ENCODE results near the gene SCD.

The SCD gene

DNA sequence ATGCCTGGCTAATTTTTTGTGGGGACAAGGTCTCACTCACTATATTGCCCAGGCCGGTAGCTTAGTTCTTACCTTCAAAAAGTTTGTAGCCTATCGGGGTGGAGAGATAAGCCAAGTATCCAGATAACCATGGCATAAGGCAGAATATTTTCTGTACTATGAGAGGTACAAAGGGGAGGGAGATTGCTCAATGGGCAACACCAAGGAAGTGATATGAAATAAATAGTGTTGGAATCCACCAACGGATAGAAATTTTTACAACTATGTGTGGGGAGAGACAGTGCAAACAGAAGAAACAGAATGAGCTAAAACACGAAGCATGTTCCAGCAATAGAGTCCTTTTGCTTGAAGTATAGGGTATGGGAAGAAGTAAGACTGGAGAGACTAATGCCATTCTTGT lies 8.1 kb downstream of the SCD start:
- no peak for TF ChIP-seq POLR2AphosphoS5 (IDR thresholded peaks at IDR 0.05; ENCODE audit: low read depth, low read length)

DNA sequence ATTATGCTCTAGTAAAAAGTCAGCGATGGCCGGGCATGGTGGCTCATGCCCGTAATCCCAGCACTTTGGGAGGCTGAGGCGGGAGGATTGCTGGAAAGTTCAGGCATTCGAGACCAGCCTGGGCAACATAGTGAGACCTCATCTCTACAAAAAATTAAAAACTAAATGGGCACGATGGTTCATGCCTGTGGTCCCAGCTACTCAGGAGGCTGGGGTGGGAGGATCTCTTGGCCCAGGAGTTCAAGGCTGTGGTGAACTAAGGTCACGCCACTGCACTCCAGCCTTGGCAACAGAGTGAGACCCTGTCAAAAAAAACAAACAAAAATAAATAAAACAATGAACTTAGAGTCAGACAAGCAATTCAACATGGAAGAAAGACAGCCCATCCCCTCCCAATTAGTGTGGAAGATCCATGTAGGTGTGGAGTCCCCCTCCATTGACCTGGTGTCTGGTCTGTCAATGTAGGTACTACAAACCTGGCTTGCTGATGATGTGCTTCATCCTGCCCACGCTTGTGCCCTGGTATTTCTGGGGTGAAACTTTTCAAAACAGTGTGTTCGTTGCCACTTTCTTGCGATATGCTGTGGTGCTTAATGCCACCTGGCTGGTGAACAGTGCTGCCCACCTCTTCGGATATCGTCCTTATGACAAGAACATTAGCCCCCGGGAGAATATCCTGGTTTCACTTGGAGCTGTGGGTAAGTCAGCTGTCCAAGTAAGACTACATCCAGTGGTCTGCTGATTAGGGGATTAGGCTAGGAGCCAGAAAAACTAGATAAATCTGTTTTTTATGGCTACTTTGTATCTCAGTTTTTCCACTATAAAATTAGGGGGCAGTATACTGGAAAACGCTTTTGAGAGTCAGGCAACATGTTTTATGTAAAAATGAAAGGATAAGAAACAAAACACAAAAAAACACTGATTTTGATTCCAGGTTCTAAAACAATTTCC lies 9.3 kb downstream of the SCD start:
- no peak for TF ChIP-seq TAF1 (IDR thresholded peaks at IDR 0.05; ENCODE audit: borderline replicate concordance, insufficient read depth, low read length)
- no peak for TF ChIP-seq POLR2AphosphoS5 (IDR thresholded peaks at IDR 0.05; ENCODE audit: low read depth, low read length)
- no peak for TF ChIP-seq FOXP2 (optimal IDR thresholded peaks at IDR 0.05; ENCODE audit: borderline replicate concordance, extremely low read depth, extremely low read length, insufficient read depth)
- TF ChIP-seq, protein P1, sequence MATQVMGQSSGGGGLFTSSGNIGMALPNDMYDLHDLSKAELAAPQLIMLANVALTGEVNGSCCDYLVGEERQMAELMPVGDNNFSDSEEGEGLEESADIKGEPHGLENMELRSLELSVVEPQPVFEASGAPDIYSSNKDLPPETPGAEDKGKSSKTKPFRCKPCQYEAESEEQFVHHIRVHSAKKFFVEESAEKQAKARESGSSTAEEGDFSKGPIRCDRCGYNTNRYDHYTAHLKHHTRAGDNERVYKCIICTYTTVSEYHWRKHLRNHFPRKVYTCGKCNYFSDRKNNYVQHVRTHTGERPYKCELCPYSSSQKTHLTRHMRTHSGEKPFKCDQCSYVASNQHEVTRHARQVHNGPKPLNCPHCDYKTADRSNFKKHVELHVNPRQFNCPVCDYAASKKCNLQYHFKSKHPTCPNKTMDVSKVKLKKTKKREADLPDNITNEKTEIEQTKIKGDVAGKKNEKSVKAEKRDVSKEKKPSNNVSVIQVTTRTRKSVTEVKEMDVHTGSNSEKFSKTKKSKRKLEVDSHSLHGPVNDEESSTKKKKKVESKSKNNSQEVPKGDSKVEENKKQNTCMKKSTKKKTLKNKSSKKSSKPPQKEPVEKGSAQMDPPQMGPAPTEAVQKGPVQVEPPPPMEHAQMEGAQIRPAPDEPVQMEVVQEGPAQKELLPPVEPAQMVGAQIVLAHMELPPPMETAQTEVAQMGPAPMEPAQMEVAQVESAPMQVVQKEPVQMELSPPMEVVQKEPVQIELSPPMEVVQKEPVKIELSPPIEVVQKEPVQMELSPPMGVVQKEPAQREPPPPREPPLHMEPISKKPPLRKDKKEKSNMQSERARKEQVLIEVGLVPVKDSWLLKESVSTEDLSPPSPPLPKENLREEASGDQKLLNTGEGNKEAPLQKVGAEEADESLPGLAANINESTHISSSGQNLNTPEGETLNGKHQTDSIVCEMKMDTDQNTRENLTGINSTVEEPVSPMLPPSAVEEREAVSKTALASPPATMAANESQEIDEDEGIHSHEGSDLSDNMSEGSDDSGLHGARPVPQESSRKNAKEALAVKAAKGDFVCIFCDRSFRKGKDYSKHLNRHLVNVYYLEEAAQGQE (IDR thresholded peaks at IDR 0.05; ENCODE audit: insufficient read depth in 1 of 2, low read depth in 2 of 2, low read length in 2 of 2) = no peak
- no peak for TF ChIP-seq SIN3A (IDR thresholded peaks at IDR 0.05; ENCODE audit: borderline replicate concordance, insufficient read depth, low read length)

DNA sequence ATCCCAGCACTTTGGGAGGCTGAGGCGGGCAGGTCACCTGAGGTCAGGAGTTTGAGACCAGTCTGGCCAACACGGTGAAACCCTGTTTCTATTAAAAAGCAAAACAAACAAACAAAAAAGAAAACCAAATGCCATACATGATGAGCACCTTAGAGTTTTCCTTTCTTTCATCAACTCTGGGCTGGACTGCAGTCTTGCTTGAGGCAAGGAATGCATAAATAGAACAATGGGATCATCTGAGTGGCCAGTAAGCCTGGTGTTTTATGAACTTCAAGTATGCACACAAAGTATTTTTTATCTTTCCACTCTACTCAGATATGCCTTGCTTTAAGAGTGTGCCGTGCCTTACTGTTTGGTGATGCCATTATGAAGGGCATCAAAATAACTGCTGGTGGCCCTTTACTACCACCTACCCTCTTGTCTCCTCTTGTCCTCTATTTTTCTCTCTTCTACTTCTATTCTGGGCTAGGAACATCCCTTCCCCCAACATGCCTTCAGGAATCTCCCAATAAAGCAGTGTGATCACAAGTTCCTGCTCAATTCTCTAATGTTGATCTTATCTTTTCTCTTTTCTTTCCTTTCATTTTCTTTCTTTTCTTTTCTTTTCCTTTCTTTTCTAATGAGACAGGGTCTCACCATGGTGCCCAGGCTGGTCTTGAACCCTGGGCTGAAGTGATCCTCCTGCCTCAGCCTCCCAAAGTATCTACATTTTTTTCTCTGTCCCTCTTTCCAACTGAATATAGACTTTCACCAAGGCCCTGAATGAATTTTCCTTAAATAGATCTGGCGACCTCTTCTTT lies 10.2 kb downstream of the SCD start:
- TF ChIP-seq SIN3A (IDR thresholded peaks at IDR 0.05; ENCODE audit: borderline replicate concordance, insufficient read depth, low read length) (no peak), POLR2AphosphoS5 (IDR thresholded peaks at IDR 0.05; ENCODE audit: low read depth, low read length) (no peak), FOXP2 (optimal IDR thresholded peaks at IDR 0.05; ENCODE audit: borderline replicate concordance, extremely low read depth, extremely low read length, insufficient read depth) (no peak), TAF1 (IDR thresholded peaks at IDR 0.05; ENCODE audit: borderline replicate concordance, insufficient read depth, low read length) (no peak)

DNA sequence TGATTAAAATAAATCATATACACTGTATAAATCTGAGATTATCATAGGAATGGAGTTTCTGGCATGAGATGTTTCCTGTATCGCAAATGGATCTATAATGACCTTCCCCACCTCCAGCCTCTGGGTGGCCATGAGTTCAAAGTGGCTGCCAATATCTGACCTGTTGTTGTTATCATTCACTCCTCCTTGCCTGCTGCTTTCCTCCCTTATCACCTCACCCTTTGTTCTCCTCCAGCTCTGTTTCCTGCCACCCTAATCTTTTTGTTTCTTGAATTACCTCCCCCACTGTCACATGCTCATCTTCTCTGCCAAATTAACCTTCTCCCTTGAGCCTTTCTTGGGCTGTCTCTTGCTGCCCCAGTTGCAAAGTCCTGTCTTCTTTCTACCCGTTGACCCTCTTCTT lies 12.0 kb downstream of the SCD start:
- no peak; the same call in 1 of the 2 replicates for TF ChIP-seq POLR2AphosphoS5 (IDR thresholded peaks at IDR 0.05; ENCODE audit: low read depth, low read length)
- TF ChIP-seq SIN3A (IDR thresholded peaks at IDR 0.05; ENCODE audit: borderline replicate concordance, insufficient read depth, low read length) = no peak
- TF ChIP-seq, protein P1 (IDR thresholded peaks at IDR 0.05; ENCODE audit: insufficient read depth in 1 of 2, low read depth in 2 of 2, low read length in 2 of 2) = no peak
- no peak for TF ChIP-seq FOXP2 (optimal IDR thresholded peaks at IDR 0.05; ENCODE audit: borderline replicate concordance, extremely low read depth, extremely low read length, insufficient read depth)
- no peak for TF ChIP-seq TAF1 (IDR thresholded peaks at IDR 0.05; ENCODE audit: borderline replicate concordance, insufficient read depth, low read length)

DNA sequence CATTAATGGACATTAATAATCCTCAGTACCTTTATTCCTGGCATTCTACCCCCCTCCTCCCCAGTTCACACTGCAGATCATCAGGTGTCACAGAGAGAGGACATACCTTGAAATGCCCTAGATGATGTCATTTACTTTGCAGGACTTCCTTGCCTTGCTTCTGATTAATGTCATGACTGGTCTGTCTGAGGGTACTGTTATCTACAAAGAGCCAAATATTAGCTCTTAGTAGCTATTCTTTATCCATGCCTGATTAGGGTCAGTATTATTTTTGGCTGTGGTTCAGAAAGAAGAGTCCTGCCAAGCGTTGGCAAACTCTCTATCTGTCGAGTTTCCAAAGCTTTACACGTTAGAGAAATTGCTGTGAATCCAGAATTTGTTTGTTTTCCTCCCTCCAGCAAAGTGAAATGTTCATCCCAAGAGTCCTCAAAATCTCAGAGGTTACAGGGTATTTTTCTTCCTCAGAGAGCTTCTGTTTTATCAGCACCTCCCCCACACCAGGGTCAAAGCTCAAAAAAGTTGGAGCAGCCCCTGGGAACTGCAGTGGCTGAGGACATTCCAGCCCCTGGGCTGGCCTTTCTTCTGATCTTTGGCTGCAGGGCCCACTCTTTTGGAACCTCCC lies 12.6 kb downstream of the SCD start:
- TF ChIP-seq, protein P1 (IDR thresholded peaks at IDR 0.05; ENCODE audit: insufficient read depth in 1 of 2, low read depth in 2 of 2, low read length in 2 of 2) = no peak
